Measurements from ENCODE around the gene CD70.

The CD70 gene

DNA sequence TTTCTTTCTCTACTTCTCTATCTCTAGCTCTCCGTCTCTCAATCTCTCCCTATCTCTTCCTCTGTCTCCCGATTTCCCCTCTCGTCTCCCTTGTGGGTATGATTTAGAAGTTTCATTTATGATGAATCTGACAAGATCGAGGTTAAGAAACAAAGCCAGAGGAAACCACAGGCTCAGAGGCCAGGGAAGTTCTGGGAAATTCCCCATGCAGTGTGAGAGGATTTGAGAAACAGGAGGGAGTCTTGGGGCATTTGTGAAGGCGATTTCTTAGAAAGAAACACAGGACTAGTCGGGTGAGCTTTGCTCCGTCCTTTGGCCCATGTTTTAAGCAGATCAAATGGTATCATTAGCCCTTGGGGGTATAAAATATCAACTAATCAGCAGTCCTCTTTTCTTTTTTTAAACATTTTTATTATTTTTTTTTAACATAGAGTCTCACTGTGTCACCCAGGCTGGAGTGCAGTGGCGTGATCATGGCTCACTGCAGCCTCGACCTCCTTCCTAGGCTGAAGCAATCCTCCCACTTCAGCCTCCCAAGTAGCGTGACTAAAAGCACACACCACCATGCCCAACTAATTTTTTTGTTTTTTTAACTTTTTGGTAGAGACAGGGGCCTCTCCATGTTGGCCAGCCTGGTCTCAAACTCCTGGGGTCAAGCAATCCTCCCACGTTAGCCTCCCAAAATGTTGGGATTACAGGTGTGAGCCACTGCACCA, 34.3 kb downstream of the CD70 start:
- TF ChIP-seq POLR2AphosphoS5 (IDR thresholded peaks at IDR 0.05; ENCODE audit: low read depth, low read length): no peak
- TF ChIP-seq TAF1 (IDR thresholded peaks at IDR 0.05; ENCODE audit: borderline replicate concordance, insufficient read depth, low read length): no peak
- no peak for TF ChIP-seq SIN3A (IDR thresholded peaks at IDR 0.05; ENCODE audit: borderline replicate concordance, insufficient read depth, low read length)
- TF ChIP-seq, protein P1, sequence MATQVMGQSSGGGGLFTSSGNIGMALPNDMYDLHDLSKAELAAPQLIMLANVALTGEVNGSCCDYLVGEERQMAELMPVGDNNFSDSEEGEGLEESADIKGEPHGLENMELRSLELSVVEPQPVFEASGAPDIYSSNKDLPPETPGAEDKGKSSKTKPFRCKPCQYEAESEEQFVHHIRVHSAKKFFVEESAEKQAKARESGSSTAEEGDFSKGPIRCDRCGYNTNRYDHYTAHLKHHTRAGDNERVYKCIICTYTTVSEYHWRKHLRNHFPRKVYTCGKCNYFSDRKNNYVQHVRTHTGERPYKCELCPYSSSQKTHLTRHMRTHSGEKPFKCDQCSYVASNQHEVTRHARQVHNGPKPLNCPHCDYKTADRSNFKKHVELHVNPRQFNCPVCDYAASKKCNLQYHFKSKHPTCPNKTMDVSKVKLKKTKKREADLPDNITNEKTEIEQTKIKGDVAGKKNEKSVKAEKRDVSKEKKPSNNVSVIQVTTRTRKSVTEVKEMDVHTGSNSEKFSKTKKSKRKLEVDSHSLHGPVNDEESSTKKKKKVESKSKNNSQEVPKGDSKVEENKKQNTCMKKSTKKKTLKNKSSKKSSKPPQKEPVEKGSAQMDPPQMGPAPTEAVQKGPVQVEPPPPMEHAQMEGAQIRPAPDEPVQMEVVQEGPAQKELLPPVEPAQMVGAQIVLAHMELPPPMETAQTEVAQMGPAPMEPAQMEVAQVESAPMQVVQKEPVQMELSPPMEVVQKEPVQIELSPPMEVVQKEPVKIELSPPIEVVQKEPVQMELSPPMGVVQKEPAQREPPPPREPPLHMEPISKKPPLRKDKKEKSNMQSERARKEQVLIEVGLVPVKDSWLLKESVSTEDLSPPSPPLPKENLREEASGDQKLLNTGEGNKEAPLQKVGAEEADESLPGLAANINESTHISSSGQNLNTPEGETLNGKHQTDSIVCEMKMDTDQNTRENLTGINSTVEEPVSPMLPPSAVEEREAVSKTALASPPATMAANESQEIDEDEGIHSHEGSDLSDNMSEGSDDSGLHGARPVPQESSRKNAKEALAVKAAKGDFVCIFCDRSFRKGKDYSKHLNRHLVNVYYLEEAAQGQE (IDR thresholded peaks at IDR 0.05; ENCODE audit: insufficient read depth in 1 of 2, low read depth in 2 of 2, low read length in 2 of 2): no peak
- TF ChIP-seq FOXP2 (optimal IDR thresholded peaks at IDR 0.05; ENCODE audit: borderline replicate concordance, extremely low read depth, extremely low read length, insufficient read depth): no peak

- TF ChIP-seq TAF1 (IDR thresholded peaks at IDR 0.05; ENCODE audit: borderline replicate concordance, insufficient read depth, low read length): no peak
- TF ChIP-seq SIN3A (IDR thresholded peaks at IDR 0.05; ENCODE audit: borderline replicate concordance, insufficient read depth, low read length): no peak
- TF ChIP-seq FOXP2 (optimal IDR thresholded peaks at IDR 0.05; ENCODE audit: borderline replicate concordance, extremely low read depth, extremely low read length, insufficient read depth): no peak
- no peak for TF ChIP-seq POLR2AphosphoS5 (IDR thresholded peaks at IDR 0.05; ENCODE audit: low read depth, low read length)
- TF ChIP-seq, protein P1 (IDR thresholded peaks at IDR 0.05; ENCODE audit: insufficient read depth in 1 of 2, low read depth in 2 of 2, low read length in 2 of 2): no peak
These were observed 34.9 kb downstream of the CD70 start for GRCh38 chr19:6556043-6556449.

DNA sequence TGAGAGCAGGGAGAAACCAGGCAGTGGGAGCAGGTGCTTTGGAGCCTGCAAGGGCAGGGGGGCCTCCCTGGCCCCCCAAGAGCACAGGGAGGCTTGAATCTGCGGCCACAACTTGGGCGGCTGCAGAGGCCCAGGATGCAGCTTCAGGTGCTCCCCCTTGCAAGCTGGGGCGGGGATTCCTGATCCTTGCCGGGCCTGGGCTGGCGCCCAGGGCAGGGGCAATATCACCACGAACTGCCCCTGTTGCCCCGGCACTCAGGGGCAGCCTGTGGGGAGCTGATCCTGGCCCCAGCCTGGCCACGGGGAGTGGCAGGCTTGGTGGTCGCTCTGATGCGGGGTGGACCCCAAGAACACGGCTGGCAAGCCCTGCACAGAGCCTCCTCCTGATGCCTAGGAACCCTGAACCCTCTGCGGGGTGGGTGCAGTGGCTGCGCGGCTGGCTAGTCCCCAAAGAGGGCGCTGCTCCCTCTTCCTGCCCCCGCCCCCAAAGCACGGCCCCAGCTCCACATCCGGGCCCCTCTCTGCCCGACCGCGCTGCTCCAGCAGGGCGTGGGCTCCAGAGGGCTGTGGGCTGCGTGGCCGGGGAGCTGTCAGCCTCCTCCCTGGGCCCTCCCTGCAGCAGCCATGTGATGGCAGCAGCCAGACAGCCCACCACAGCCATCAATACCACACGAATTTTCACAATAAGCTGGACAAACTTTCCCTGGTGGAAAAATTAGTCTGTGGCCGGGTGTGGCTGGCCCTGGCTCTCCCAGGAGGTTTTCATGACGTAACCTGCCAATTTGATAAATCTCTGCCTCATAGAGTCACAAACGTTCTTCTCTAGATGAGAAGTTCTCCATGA, 39.1 kb downstream of the CD70 start:
- TF ChIP-seq POLR2AphosphoS5 (IDR thresholded peaks at IDR 0.05; ENCODE audit: low read depth, low read length): no peak
- TF ChIP-seq SIN3A (IDR thresholded peaks at IDR 0.05; ENCODE audit: borderline replicate concordance, insufficient read depth, low read length): no peak
- TF ChIP-seq TAF1 (IDR thresholded peaks at IDR 0.05; ENCODE audit: borderline replicate concordance, insufficient read depth, low read length): no peak
- no peak for TF ChIP-seq FOXP2 (optimal IDR thresholded peaks at IDR 0.05; ENCODE audit: borderline replicate concordance, extremely low read depth, extremely low read length, insufficient read depth)
- TF ChIP-seq, protein P1 (IDR thresholded peaks at IDR 0.05; ENCODE audit: insufficient read depth in 1 of 2, low read depth in 2 of 2, low read length in 2 of 2): no peak

- no peak for TF ChIP-seq FOXP2 (optimal IDR thresholded peaks at IDR 0.05; ENCODE audit: borderline replicate concordance, extremely low read depth, extremely low read length, insufficient read depth)
- TF ChIP-seq SIN3A (IDR thresholded peaks at IDR 0.05; ENCODE audit: borderline replicate concordance, insufficient read depth, low read length): no peak
- no peak for TF ChIP-seq TAF1 (IDR thresholded peaks at IDR 0.05; ENCODE audit: borderline replicate concordance, insufficient read depth, low read length)
- TF ChIP-seq, protein P1 (IDR thresholded peaks at IDR 0.05; ENCODE audit: insufficient read depth in 1 of 2, low read depth in 2 of 2, low read length in 2 of 2): no peak
- no peak for TF ChIP-seq POLR2AphosphoS5 (IDR thresholded peaks at IDR 0.05; ENCODE audit: low read depth, low read length)
These were observed 39.9 kb downstream of the CD70 start for GRCh38 chr19:6551091-6551490.
